CD14-positive monocyte (primary cell): Measurements from ENCODE around the gene DENND6A. TPM values are rescaled to one million over a fixed set of nuclear protein-coding genes. Genes with fewer than 3 reads are reported as not detected.

Experiments used
- DNase-seq, 3 donors: peaks; one replicate each; pipeline ENCODE4 v3.0.0-alpha.2; 2011 to 2022
- H2AFZ ChIP-seq: 2 replicates; pipeline ENCODE4 v1.6.0; 2012; ENCODE audit warnings: mild to moderate bottlenecking, low read depth, low read length, inconsistent platforms; ENCODE audit not compliant: insufficient read depth, poor library complexity, severe bottlenecking
- H3K27ac ChIP-seq, 2 donors: 1 replicate in 1 of 2; 2 replicates in 1 of 2; pipeline ENCODE4 v1.5.1; 2012 to 2013; ENCODE audit warnings: low read length in 2 of 2, control low read depth in 1 of 2, inconsistent platforms in 1 of 2, low read depth in 1 of 2, mild to moderate bottlenecking in 1 of 2
- H3K27me3 ChIP-seq, 2 donors: one replicate each; pipeline versions ENCODE4 v1.6.0 to v1.6.1; 2011 to 2013; ENCODE audit warnings: low read length in 2 of 2; ENCODE audit not compliant: control insufficient read depth in 2 of 2, insufficient read depth in 2 of 2
- H3K36me3 ChIP-seq, 2 donors: replicated peaks in 1 of 2; 1 replicate in 1 of 2; 2 replicates in 1 of 2; pipeline versions ENCODE4 v1.5.1 to v1.6.1; 2012 to 2013; ENCODE audit warnings: low read length in 2 of 2, control low read depth in 1 of 2, inconsistent platforms in 1 of 2, mild to moderate bottlenecking in 1 of 2; ENCODE audit not compliant: insufficient read depth in 2 of 2, control insufficient read depth in 1 of 2
- H3K4me1 ChIP-seq, 2 donors: 1 replicate in 1 of 2; 2 replicates in 1 of 2; pipeline versions ENCODE4 v1.5.1 to v1.6.1; 2012 to 2013; ENCODE audit warnings: low read length in 2 of 2, control low read depth in 1 of 2, inconsistent platforms in 1 of 2, mild to moderate bottlenecking in 1 of 2, moderate library complexity in 1 of 2; ENCODE audit not compliant: insufficient read depth in 2 of 2, control insufficient read depth in 1 of 2
- H3K4me2 ChIP-seq: replicated peaks from 2 replicates; pipeline ENCODE3; 2012; ENCODE audit warnings: low read length, moderate library complexity, mild to moderate bottlenecking; ENCODE audit not compliant: poor library complexity, severe bottlenecking; ENCODE audit errors: extremely low read depth
- H3K4me3 ChIP-seq, 3 experiments: fragments of 200-600 bp in 1 of 3; sonication (generic) in 1 of 3; replicated peaks in 1 of 3; 1 replicate in 2 of 3; 2 replicates in 1 of 3; pipeline ENCODE4 v1.5.1; 2011 to 2013; ENCODE audit warnings: low read length in 3 of 3, mild to moderate bottlenecking in 3 of 3, control low read depth in 2 of 3, low read depth in 2 of 3, inconsistent platforms in 1 of 3, moderate library complexity in 1 of 3
- H3K79me2 ChIP-seq: 2 replicates; pipeline ENCODE4 v1.6.0; 2012; ENCODE audit warnings: mild to moderate bottlenecking, control low read depth, inconsistent platforms, low read length, moderate library complexity; ENCODE audit not compliant: insufficient read depth
- H3K9ac ChIP-seq: 2 replicates; pipeline ENCODE4 v1.6.0; 2017; ENCODE audit warnings: low read length, mild to moderate bottlenecking; ENCODE audit not compliant: insufficient read depth, poor library complexity, severe bottlenecking
- H3K9me3 ChIP-seq, 2 donors: replicated peaks in 1 of 2; 1 replicate in 1 of 2; 2 replicates in 1 of 2; pipeline versions ENCODE4 v1.5.1 to v1.6.1; 2012 to 2013; ENCODE audit warnings: low read length in 2 of 2, control low read depth in 1 of 2; ENCODE audit not compliant: control insufficient read depth in 1 of 2, insufficient read depth in 1 of 2
- H4K20me1 ChIP-seq: 2 replicates; pipeline ENCODE4 v1.6.0; 2012; ENCODE audit warnings: mild to moderate bottlenecking, low read length, control low read depth, moderate library complexity; ENCODE audit not compliant: insufficient read depth
- H3K27ac Mint-ChIP-seq, 7 donors: one replicate each; pipeline ENCODE4 v1.8.0; 2020; ENCODE audit warnings: mild to moderate bottlenecking in 7 of 7, mixed read lengths in 7 of 7, moderate library complexity in 6 of 7, inconsistent platforms in 2 of 7
- H3K27me3 Mint-ChIP-seq, 3 donors: one replicate each; pipeline ENCODE4 v1.8.0; 2021 to 2022; ENCODE audit warnings: low read depth in 3 of 3, mild to moderate bottlenecking in 3 of 3, mixed read lengths in 3 of 3, moderate library complexity in 3 of 3, inconsistent platforms in 1 of 3
- H3K36me3 Mint-ChIP-seq, 2 donors: one replicate each; pipeline ENCODE4 v1.8.0; 2020; ENCODE audit warnings: mixed read lengths in 2 of 2, inconsistent platforms in 1 of 2, mild to moderate bottlenecking in 1 of 2
- H3K4me1 Mint-ChIP-seq: one replicate; pipeline ENCODE4 v1.8.0; 2020; ENCODE audit warnings: mild to moderate bottlenecking, mixed read lengths
- H3K4me3 Mint-ChIP-seq, 2 donors: one replicate each; pipeline ENCODE4 v1.8.0; 2020; ENCODE audit warnings: mild to moderate bottlenecking in 2 of 2, mixed read lengths in 2 of 2, moderate library complexity in 1 of 2
- H3K9me3 Mint-ChIP-seq, 7 donors: one replicate each; pipeline ENCODE4 v1.8.0; 2020 to 2022; ENCODE audit warnings: mixed read lengths in 7 of 7, mild to moderate bottlenecking in 6 of 7, moderate library complexity in 6 of 7, inconsistent platforms in 2 of 7
- CTCF ChIP-seq: fragments of 200-600 bp; IDR thresholded peaks from one replicate; pipeline ENCODE4 v1.8.0; 2022; ENCODE audit warnings: antibody characterized with exemption, mild to moderate bottlenecking
- WGBS: methylation state at CpG from one replicate; pipeline ENCODE4 v1.1.5; 2013; ENCODE audit warnings: missing lambda C conversion rate; ENCODE audit not compliant: insufficient coverage; 5-methylcytosine and 5-hydroxymethylcytosine counted together
- intact Hi-C, 2 donors: fragments of 100-400 bp; cut with micrococcal nuclease; formaldehyde crosslinking; loops; one replicate each; pipeline versions ENCODE4 v1.15.0 to v1.15.1; 2023
- polyA plus RNA-seq, 3 donors: library from polyadenylated mRNA; depleted of rRNA in 1 of 3; unstranded in 2 of 3; stranded (reverse) in 1 of 3; fragments of 300-500 nt in 2 of 3; fragments of >200 nt in 1 of 3; fragmentation: Illumina TruSeq in 2 of 3; gene quantifications; 1 replicate in 2 of 3; 2 replicates in 1 of 3; pipeline ENCODE4 v1.2.3, GENCODE V29; 2012 to 2021

Gene DENND6A
- polyA plus RNA-seq, 3 donors: 10.8 to 20.8 (median 15.4) TPM

- Histone ChIP-seq H3K9ac (no peak overlapping the region), H3K27me3 (no peaks in the 10 kb centered on the region), H3K9me3 (no peaks in the 10 kb centered on the region), H3K79me2 (no peaks in the 10 kb centered on the region), H3K27ac (peak overlapping the region in 1 of 2 donors; percentile 40), H2AFZ (no peak overlapping the region), H3K4me1 (peaks cover 0 to 9% of the 10 kb centered on the region in 2 donors), H3K36me3 (peaks cover 60 to 90% of the 10 kb centered on the region in 2 donors), H3K4me2 (no peak overlapping the region), H4K20me1 (no peaks in the 10 kb centered on the region), H3K4me3 (no peak overlapping the region)
- H3K36me3 Mint-ChIP-seq: peaks cover 58 to 80% of the 10 kb centered on the region in 2 donors
- intact Hi-C loops: no loop called here
- H3K27me3 Mint-ChIP-seq: no peaks in the 10 kb centered on the region
- H3K4me1 Mint-ChIP-seq: peaks cover 6% of the 10 kb centered on the region
- DNase-seq: no peak
- no peak for TF ChIP-seq CTCF
- H3K9me3 Mint-ChIP-seq: no peaks in the 10 kb centered on the region
- H3K27ac Mint-ChIP-seq: peak overlapping the region in 2 of 7 donors; percentile 50 to 53
- no peak overlapping the region for H3K4me3 Mint-ChIP-seq
These were observed 31.5 kb downstream of the DENND6A start for GRCh38 chr3:57661404-57661803.

GRCh38 chr3:57659806-57660439 is 33.0 kb downstream of the DENND6A start:
- Mint-ChIP-seq H3K4me1 (peaks cover 6% of the 10 kb centered on the region), H3K4me3 (no peak overlapping the region), H3K27me3 (no peaks in the 10 kb centered on the region), H3K36me3 (peaks cover 57 to 83% of the 10 kb centered on the region in 2 donors), H3K9me3 (no peaks in the 10 kb centered on the region), H3K27ac (no peak overlapping the region)
- H3K27ac ChIP-seq: peak overlapping the region in 1 of 2 donors; percentile 12
- WGBS: 100% methylated on average over 3 of the region's 4 CpGs
- H3K4me2 ChIP-seq: no peak overlapping the region
- H3K79me2 ChIP-seq: no peaks in the 10 kb centered on the region
- H4K20me1 ChIP-seq: no peaks in the 10 kb centered on the region
- peaks cover 59 to 90% of the 10 kb centered on the region in 2 donors for H3K36me3 ChIP-seq
- no peaks in the 10 kb centered on the region for H3K27me3 ChIP-seq
- H3K9ac ChIP-seq: no peak overlapping the region
- no peaks in the 10 kb centered on the region for H3K9me3 ChIP-seq
- DNase-seq: peak in 1 of 3 donors; percentile 23
- H3K4me1 ChIP-seq: peaks cover 0 to 9% of the 10 kb centered on the region in 2 donors
- H3K4me3 ChIP-seq: no peak overlapping the region
- intact Hi-C loops: loop anchor here in 1 of 2 donors (10.0 kb wide), 1 partner anchor 65 kb away; the partner anchor contains the start of gene ARF4
- no peak for TF ChIP-seq CTCF
- no peak overlapping the region for H2AFZ ChIP-seq
